Effector memory CD8-positive, alpha-beta T cell (primary cell): ENCODE measurements around the gene CINP.
"Not testable (repeated sequence)": the region's sequence is repeated elsewhere in the genome, so short reads cannot be mapped to it uniquely, and the experiment has no call there.

Experiments used
- ATAC-seq: fragments of 150-1000 bp; cut with Tn5 transposase; replicated peaks from 2 replicates; pipeline ENCODE4 v1.10.0; 2021; ENCODE audit warnings: mild to moderate bottlenecking, moderate library complexity
- DNase-seq, 3 experiments: peaks; one replicate each; pipeline ENCODE4 v3.0.0; 2021
- H3K27ac Mint-ChIP-seq, 2 donors: one replicate each; pipeline ENCODE4 v1.8.0; 2022; ENCODE audit warnings: mild to moderate bottlenecking in 2 of 2, mixed read lengths in 2 of 2, moderate library complexity in 2 of 2
- H3K27me3 Mint-ChIP-seq, 2 donors: one replicate each; pipeline ENCODE4 v1.8.0; 2022; ENCODE audit warnings: mixed read lengths in 2 of 2
- H3K36me3 Mint-ChIP-seq: one replicate; pipeline ENCODE4 v1.8.0; 2022; ENCODE audit warnings: mild to moderate bottlenecking, moderate library complexity, mixed read lengths; ENCODE audit not compliant: insufficient read depth
- H3K4me1 Mint-ChIP-seq, 2 donors: one replicate each; pipeline ENCODE4 v1.8.0; 2022; ENCODE audit warnings: low read depth in 2 of 2, mixed read lengths in 2 of 2
- H3K4me3 Mint-ChIP-seq, 2 donors: one replicate each; pipeline ENCODE4 v1.8.0; 2022; ENCODE audit warnings: mild to moderate bottlenecking in 2 of 2, mixed read lengths in 2 of 2, moderate library complexity in 2 of 2
- H3K9me3 Mint-ChIP-seq, 2 donors: one replicate each; pipeline ENCODE4 v1.8.0; 2022; ENCODE audit warnings: mixed read lengths in 2 of 2

CINP gene

GRCh38 chr14:102374264-102374663 lies 11.6 kb upstream of the CINP start:
- ATAC-seq: no peak
- Mint-ChIP-seq H3K9me3 (no peaks in the 10 kb centered on the region), H3K4me3 (no peak overlapping the region), H3K27ac (no peak overlapping the region), H3K36me3 (peaks cover 4% of the 10 kb centered on the region), H3K27me3 (no peaks in the 10 kb centered on the region), H3K4me1 (peaks cover 8 to 16% of the 10 kb centered on the region in 2 donors)
- DNase-seq: no peak

GRCh38 chr14:102373110-102373509 lies 10.4 kb upstream of the CINP start:
- ATAC-seq (no peak), DNase-seq (no peak)
- H3K36me3 Mint-ChIP-seq: peaks cover 4% of the 10 kb centered on the region
- no peak overlapping the region for H3K27ac Mint-ChIP-seq
- H3K4me3 Mint-ChIP-seq: no peak overlapping the region
- H3K27me3 Mint-ChIP-seq: no peaks in the 10 kb centered on the region
- peaks cover 10 to 20% of the 10 kb centered on the region in 2 donors for H3K4me1 Mint-ChIP-seq
- no peaks in the 10 kb centered on the region for H3K9me3 Mint-ChIP-seq

GRCh38 chr14:102371361-102371760 lies 8.7 kb upstream of the CINP start:
- H3K27me3 Mint-ChIP-seq: no peaks in the 10 kb centered on the region
- DNase-seq: no peak
- H3K9me3 Mint-ChIP-seq: no peaks in the 10 kb centered on the region

GRCh38 chr14:102370305-102370809 lies 7.7 kb upstream of the CINP start:
- Mint-ChIP-seq H3K27me3 (no peaks in the 10 kb centered on the region), H3K9me3 (no peaks in the 10 kb centered on the region), H3K4me3 (peak overlapping the region in 1 of 2 donors; percentile 28), H3K27ac (no peak overlapping the region), H3K36me3 (no peaks in the 10 kb centered on the region), H3K4me1 (peaks cover 12 to 16% of the 10 kb centered on the region in 2 donors)
- no peak for ATAC-seq
- DNase-seq: no peak

More at GRCh38 chr14:102371361-102371760, 8.7 kb upstream of the CINP start:
- ATAC-seq: no peak
- Mint-ChIP-seq H3K27ac (no peak overlapping the region), H3K36me3 (no peaks in the 10 kb centered on the region), H3K4me1 (peaks cover 12 to 20% of the 10 kb centered on the region in 2 donors), H3K4me3 (no peak overlapping the region)

- DNase-seq: peak in 2 of 3 experiments; percentile 12 to 23
- no peaks in the 10 kb centered on the region for H3K27me3 Mint-ChIP-seq
- peaks cover 19% of the 10 kb centered on the region for H3K36me3 Mint-ChIP-seq
- peak overlapping the region; percentile 85 to 89 for H3K27ac Mint-ChIP-seq
- H3K4me3 Mint-ChIP-seq: no peak overlapping the region
- no peaks in the 10 kb centered on the region for H3K9me3 Mint-ChIP-seq
- peak; percentile 16 for ATAC-seq
- peaks cover 19 to 22% of the 10 kb centered on the region in 2 donors for H3K4me1 Mint-ChIP-seq
Observed at GRCh38 chr14:102363182-102363943, 673 bp upstream of the CINP start.

GRCh38 chr14:102362084-102362483 lies 606 bp downstream of the CINP start:
- DNase-seq (peak in 2 of 3 experiments; percentile 2 to 3), ATAC-seq (peak; percentile 7)
- Mint-ChIP-seq H3K9me3 (no peaks in the 10 kb centered on the region), H3K36me3 (peaks cover 32% of the 10 kb centered on the region), H3K27me3 (no peaks in the 10 kb centered on the region), H3K27ac (peak overlapping the region; percentile 85 to 89), H3K4me1 (peaks cover 20 to 30% of the 10 kb centered on the region in 2 donors), H3K4me3 (no peak overlapping the region)

GRCh38 chr14:102360388-102360787 lies 2.3 kb downstream of the CINP start:
- Mint-ChIP-seq H3K4me3 (no peak overlapping the region), H3K27ac (peak overlapping the region in 1 of 2 donors; percentile 89), H3K4me1 (peaks cover 20 to 26% of the 10 kb centered on the region in 2 donors), H3K36me3 (peaks cover 39% of the 10 kb centered on the region), H3K27me3 (no peaks in the 10 kb centered on the region), H3K9me3 (no peaks in the 10 kb centered on the region)
- no peak for DNase-seq
- no peak for ATAC-seq

- Mint-ChIP-seq H3K27me3 (no peaks in the 10 kb centered on the region), H3K36me3 (peaks cover 50% of the 10 kb centered on the region), H3K27ac (no peak overlapping the region), H3K4me1 (peaks cover 20 to 26% of the 10 kb centered on the region in 2 donors), H3K9me3 (no peaks in the 10 kb centered on the region), H3K4me3 (no peak overlapping the region)
- ATAC-seq (no peak), DNase-seq (no peak)
Observed at GRCh38 chr14:102359341-102359740, 3.3 kb downstream of the CINP start.

- no peak for DNase-seq
- no peaks in the 10 kb centered on the region for H3K27me3 Mint-ChIP-seq
- no peak overlapping the region for H3K27ac Mint-ChIP-seq
- no peak for ATAC-seq
- peaks cover 10 to 24% of the 10 kb centered on the region in 2 donors for H3K4me1 Mint-ChIP-seq
- H3K9me3 Mint-ChIP-seq: no peaks in the 10 kb centered on the region
- H3K36me3 Mint-ChIP-seq: peaks cover 58% of the 10 kb centered on the region
- H3K4me3 Mint-ChIP-seq: no peak overlapping the region
Observed at GRCh38 chr14:102356280-102356679, 6.4 kb downstream of the CINP start.

GRCh38 chr14:102353126-102353619 lies 9.5 kb downstream of the CINP start:
- Mint-ChIP-seq H3K4me1 (peaks cover 0 to 12% of the 10 kb centered on the region in 2 donors), H3K9me3 (no peaks in the 10 kb centered on the region), H3K4me3 (no peak overlapping the region), H3K36me3 (peaks cover 77% of the 10 kb centered on the region), H3K27me3 (no peaks in the 10 kb centered on the region), H3K27ac (no peak overlapping the region)
- no peak for ATAC-seq
- no peak for DNase-seq

GRCh38 chr14:102352213-102352612 lies 10.5 kb downstream of the CINP start:
- Mint-ChIP-seq H3K4me3 (no peak overlapping the region), H3K9me3 (no peaks in the 10 kb centered on the region), H3K27me3 (no peaks in the 10 kb centered on the region), H3K27ac (no peak overlapping the region), H3K4me1 (peaks cover 0 to 4% of the 10 kb centered on the region in 2 donors), H3K36me3 (peaks cover 76% of the 10 kb centered on the region)
- ATAC-seq: no peak
- DNase-seq: no peak

- H3K27me3 Mint-ChIP-seq, H3K4me3 Mint-ChIP-seq, ATAC-seq, DNase-seq, H3K4me1 Mint-ChIP-seq, H3K27ac Mint-ChIP-seq, H3K9me3 Mint-ChIP-seq: not testable (repeated sequence)
- peaks cover 80% of the 10 kb centered on the region for H3K36me3 Mint-ChIP-seq
Observed at GRCh38 chr14:102351593-102351992, 11.1 kb downstream of the CINP start.

GRCh38 chr14:102351023-102351422 lies 11.7 kb downstream of the CINP start:
- DNase-seq: no peak
- ATAC-seq: no peak
- peaks cover 0 to 3% of the 10 kb centered on the region in 2 donors for H3K4me1 Mint-ChIP-seq
- H3K36me3 Mint-ChIP-seq: peaks cover 84% of the 10 kb centered on the region
- no peak overlapping the region for H3K4me3 Mint-ChIP-seq
- H3K27me3 Mint-ChIP-seq: no peaks in the 10 kb centered on the region
- no peaks in the 10 kb centered on the region for H3K9me3 Mint-ChIP-seq
- H3K27ac Mint-ChIP-seq: no peak overlapping the region

GRCh38 chr14:102348376-102348775 lies 14.3 kb downstream of the CINP start:
- Mint-ChIP-seq H3K36me3 (peaks cover 75% of the 10 kb centered on the region), H3K27me3 (no peaks in the 10 kb centered on the region), H3K27ac (no peak overlapping the region), H3K9me3 (no peaks in the 10 kb centered on the region), H3K4me1 (peaks cover 0 to 3% of the 10 kb centered on the region in 2 donors), H3K4me3 (no peak overlapping the region)
- no peak for ATAC-seq
- DNase-seq: no peak
